CD4-positive, alpha-beta T cell treated with Interferon gamma for 1 hour (primary cell): ENCODE results near the gene RSPO4.
"Not testable (repeated sequence)": the region's sequence is repeated elsewhere in the genome, so short reads cannot be mapped to it uniquely, and the experiment has no call there.

Source experiments
- DNase-seq: peaks from one replicate; pipeline ENCODE4 v3.0.0-alpha.2; 2020

Gene RSPO4

GRCh38 chr20:1003920-1004697 lies 2.0 kb upstream of the RSPO4 start:
- DNase-seq = no peak

- DNase-seq = no peak
These were observed 811 bp upstream of the RSPO4 start for GRCh38 chr20:1002682-1003561.

GRCh38 chr20:1001116-1001515 lies 995 bp downstream of the RSPO4 start:
- no peak for DNase-seq

- DNase-seq = no peak
These were observed 3.8 kb downstream of the RSPO4 start for GRCh38 chr20:998231-998830.

GRCh38 chr20:997486-997885 lies 4.6 kb downstream of the RSPO4 start:
- no peak for DNase-seq

- DNase-seq = no peak
These were observed 5.1 kb downstream of the RSPO4 start for GRCh38 chr20:997016-997415.

- no peak for DNase-seq
These were observed 6.9 kb downstream of the RSPO4 start for GRCh38 chr20:995170-995569.

GRCh38 chr20:992801-993535 lies 9.1 kb downstream of the RSPO4 start:
- no peak for DNase-seq

GRCh38 chr20:991850-992249 lies 10.3 kb downstream of the RSPO4 start:
- DNase-seq = no peak

GRCh38 chr20:990293-990959 lies 11.7 kb downstream of the RSPO4 start:
- no peak for DNase-seq

- DNase-seq = no peak
These were observed 13.8 kb downstream of the RSPO4 start for GRCh38 chr20:988272-988671.

- no peak for DNase-seq
These were observed 14.4 kb downstream of the RSPO4 start for GRCh38 chr20:987677-988076.

- no peak for DNase-seq
These were observed 15.3 kb downstream of the RSPO4 start for GRCh38 chr20:986733-987355.

- not testable (repeated sequence) for DNase-seq
These were observed 17.1 kb downstream of the RSPO4 start for GRCh38 chr20:984994-985393.

GRCh38 chr20:982754-983153 lies 19.4 kb downstream of the RSPO4 start:
- DNase-seq = no peak

GRCh38 chr20:977021-977420 lies 25.1 kb downstream of the RSPO4 start:
- no peak for DNase-seq

- DNase-seq = no peak
These were observed 26.1 kb downstream of the RSPO4 start for GRCh38 chr20:976033-976432.

GRCh38 chr20:973785-974194 lies 28.3 kb downstream of the RSPO4 start:
- DNase-seq = peak; percentile 26

- DNase-seq = no peak
These were observed 29.9 kb downstream of the RSPO4 start for GRCh38 chr20:972256-972655.

GRCh38 chr20:971346-971745 lies 30.8 kb downstream of the RSPO4 start:
- no peak for DNase-seq

GRCh38 chr20:969868-970267 lies 32.2 kb downstream of the RSPO4 start:
- DNase-seq = no peak
